Liver (tissue), 9 donors: Measurements from ENCODE around the gene CNTN5. TPM values are rescaled to one million over a fixed set of nuclear protein-coding genes. Genes with fewer than 3 reads are reported as not detected.

Experiments
- DNase-seq: peaks from one replicate; pipeline ENCODE4 v3.0.0-alpha.2; 2017; ENCODE audit warnings: low spot score
- H3K27ac ChIP-seq, 2 donors: one replicate each; pipeline ENCODE4 v1.7.0; 2013; ENCODE audit warnings: inconsistent platforms in 2 of 2, low read length in 2 of 2, control low read depth in 1 of 2, low read depth in 1 of 2, mild to moderate bottlenecking in 1 of 2
- H3K27me3 ChIP-seq, 4 donors: one replicate each; pipeline versions ENCODE4 v1.6.1 to v1.7.0; 2013; ENCODE audit warnings: low read length in 3 of 4, inconsistent platforms in 1 of 4, mild to moderate bottlenecking in 1 of 4, moderate library complexity in 1 of 4; ENCODE audit not compliant: control insufficient read depth in 4 of 4, insufficient read depth in 4 of 4
- H3K36me3 ChIP-seq, 4 donors: one replicate each; pipeline versions ENCODE4 v1.6.1 to v1.7.0; 2013; ENCODE audit warnings: low read length in 3 of 4, mild to moderate bottlenecking in 3 of 4, low read depth in 1 of 4, moderate library complexity in 1 of 4; ENCODE audit not compliant: control insufficient read depth in 4 of 4, insufficient read depth in 3 of 4
- H3K4me1 ChIP-seq, 4 donors: one replicate each; pipeline versions ENCODE4 v1.6.1 to v1.7.0; 2013; ENCODE audit warnings: low read length in 3 of 4, mild to moderate bottlenecking in 3 of 4, moderate library complexity in 1 of 4; ENCODE audit not compliant: control insufficient read depth in 4 of 4, insufficient read depth in 4 of 4
- H3K4me3 ChIP-seq, 3 donors: one replicate each; pipeline versions ENCODE4 v1.6.1 to v1.7.0; 2013; ENCODE audit warnings: low read length in 3 of 3, control low read depth in 1 of 3, low read depth in 1 of 3, mild to moderate bottlenecking in 1 of 3
- H3K9ac ChIP-seq, 2 donors: one replicate each; pipeline ENCODE4 v1.7.0; 2013; ENCODE audit warnings: low read length in 2 of 2, mild to moderate bottlenecking in 2 of 2, moderate library complexity in 2 of 2, control low read depth in 1 of 2, low read depth in 1 of 2
- H3K9me3 ChIP-seq, 4 donors: one replicate each; pipeline versions ENCODE4 v1.6.1 to v1.7.0; 2013; ENCODE audit warnings: low read length in 3 of 4; ENCODE audit not compliant: control insufficient read depth in 4 of 4
- CTCF ChIP-seq: fragments of 150-350 bp; IDR thresholded peaks from 2 replicates; pipeline ENCODE4 v1.5.1; 2017; ENCODE audit warnings: improper control_type of control experiment, low read depth, low read length; ENCODE audit not compliant: missing input control
- EGR1 ChIP-seq, 2 donors: IDR thresholded peaks; 2 replicates each; pipeline ENCODE4 v1.6.1; 2016 to 2018; ENCODE audit warnings: antibody characterized with exemption in 2 of 2, low read depth in 2 of 2
- FOXA1 ChIP-seq: IDR thresholded peaks from 2 replicates; pipeline ENCODE4 v1.6.1; 2016; ENCODE audit warnings: antibody characterized with exemption
- FOXA2 ChIP-seq: IDR thresholded peaks from 2 replicates; pipeline ENCODE4 v1.6.1; 2016; ENCODE audit warnings: antibody characterized with exemption
- GABPA ChIP-seq, 2 donors: IDR thresholded peaks in 1 of 2; conservative IDR thresholded peaks in 1 of 2; 2 replicates each; pipeline ENCODE4 v1.6.1; 2016; ENCODE audit warnings: antibody characterized with exemption in 2 of 2, mild to moderate bottlenecking in 1 of 2, moderate library complexity in 1 of 2
- HNF4G ChIP-seq: IDR thresholded peaks from 2 replicates; pipeline ENCODE4 v1.6.1; 2016; ENCODE audit warnings: antibody characterized with exemption
- JUND ChIP-seq, 2 donors: IDR thresholded peaks; 2 replicates each; pipeline ENCODE4 v1.6.1; 2016; ENCODE audit warnings: antibody characterized with exemption in 2 of 2
- MAX ChIP-seq: IDR thresholded peaks from 2 replicates; pipeline ENCODE4 v1.6.1; 2016; ENCODE audit warnings: antibody characterized with exemption
- NR2F2 ChIP-seq: IDR thresholded peaks from 2 replicates; pipeline ENCODE4 v1.6.1; 2016; ENCODE audit warnings: antibody characterized with exemption
- RAD21 ChIP-seq, 2 donors: IDR thresholded peaks; 2 replicates each; pipeline ENCODE4 v1.6.1; 2016; ENCODE audit warnings: antibody characterized with exemption in 2 of 2, mild to moderate bottlenecking in 2 of 2
- REST ChIP-seq: IDR thresholded peaks from 2 replicates; pipeline ENCODE4 v1.6.1; 2016; ENCODE audit warnings: antibody characterized with exemption, mild to moderate bottlenecking
- RXRA ChIP-seq, 2 donors: IDR thresholded peaks; 2 replicates each; pipeline ENCODE4 v1.6.1; 2017 to 2018; ENCODE audit warnings: antibody characterized with exemption in 2 of 2, mild to moderate bottlenecking in 1 of 2
- SP1 ChIP-seq: IDR thresholded peaks from 2 replicates; pipeline ENCODE4 v1.6.1; 2018; ENCODE audit warnings: antibody characterized with exemption, mild to moderate bottlenecking
- WGBS: extraction: QIAGEN DNeasy Blood & Tissue Kit; methylation state at CpG from one replicate; pipeline ENCODE4 v1.1.7; 2013; 5-methylcytosine and 5-hydroxymethylcytosine counted together
- polyA plus RNA-seq, 2 donors: library from polyadenylated mRNA; stranded (reverse) in 1 of 2; unstranded in 1 of 2; fragments of 200-250 nt in 1 of 2; fragments of >200 nt in 1 of 2; fragmentation: Nextera tagmentation in 1 of 2; extraction: Ambion mirVana in 1 of 2; gene quantifications; one replicate each; pipeline versions ENCODE4 v1.2.1 to v1.2.3, GENCODE V29; 2013 to 2015
- total RNA-seq, 2 donors: library from RNA; depleted of rRNA; stranded (reverse); fragments of >200 nt; gene quantifications; one replicate each; pipeline ENCODE4 v1.2.3, GENCODE V29; 2014
- donor health status: healthy.
- donor health status: healthy.
- donor health status: healthy.
- donor health status: healthy.
- donor health status: healthy.

CNTN5 gene
- total RNA-seq = under 1 TPM; 0.05 to 0.08 TPM
- under 1 TPM; 0.01 to 0.03 TPM for polyA plus RNA-seq

GRCh38 chr11:99020352-99021225, at the start of gene CNTN5:
CNTN5 (plus strand) TSS chr11:99020949.
- Histone ChIP-seq H3K4me3 (peak within 1 kb of the TSS in 1 of 3 donors; percentile 39), H3K4me1 (peaks cover 0 to 9% (median 5%) of the 10 kb centered on the region in 4 donors), H3K9ac (no peak within 1 kb of the TSS), H3K27ac (no peak within 1 kb of the TSS), H3K36me3 (no peaks in the 10 kb centered on the region), H3K9me3 (no peaks in the 10 kb centered on the region), H3K27me3 (peaks cover 0 to 14% (median 4%) of the 10 kb centered on the region in 4 donors)
- no peak for DNase-seq
- TF ChIP-seq RAD21 (IDR thresholded peaks at IDR 0.05) (peak; percentile 25 to 36), EGR1 (IDR thresholded peaks at IDR 0.05; ENCODE audit: low read depth in 2 of 2) (no peak)
- 3% methylated on average over 57 of the region's 57 CpGs for WGBS

GRCh38 chr11:98979205-98979604, 41.5 kb upstream of the CNTN5 start:
- no peak overlapping the region for H3K4me3 ChIP-seq
- TF ChIP-seq MAX = no peak
- TF ChIP-seq GABPA (IDR thresholded peaks at IDR 0.05 in 1 of 2, conservative IDR thresholded peaks at IDR 0.05 in 1 of 2) = no peak
- no peak for TF ChIP-seq SP1
- no peak for TF ChIP-seq HNF4G
- no peak for TF ChIP-seq NR2F2
- no peak for TF ChIP-seq RXRA (IDR thresholded peaks at IDR 0.05)
- TF ChIP-seq RAD21 (IDR thresholded peaks at IDR 0.05) = no peak
- TF ChIP-seq JUND (IDR thresholded peaks at IDR 0.05) = no peak
- H3K27ac ChIP-seq = no peak overlapping the region
- H3K36me3 ChIP-seq = no peaks in the 10 kb centered on the region
- no peaks in the 10 kb centered on the region for H3K27me3 ChIP-seq
- H3K9ac ChIP-seq = no peak overlapping the region
- WGBS = 47% methylated on average over 2 of the region's 2 CpGs
- H3K4me1 ChIP-seq = no peaks in the 10 kb centered on the region
- no peak for DNase-seq
- H3K9me3 ChIP-seq = no peaks in the 10 kb centered on the region

GRCh38 chr11:99015634-99016454, 4.9 kb upstream of the CNTN5 start:
- no peaks in the 10 kb centered on the region for H3K9me3 ChIP-seq
- no peak for DNase-seq
- no peak for TF ChIP-seq FOXA1
- TF ChIP-seq SP1 = no peak
- no peak for TF ChIP-seq JUND (IDR thresholded peaks at IDR 0.05)
- TF ChIP-seq HNF4G = no peak
- no peak for TF ChIP-seq NR2F2
- TF ChIP-seq RAD21 (IDR thresholded peaks at IDR 0.05) = peak; percentile 92 to 94
- TF ChIP-seq FOXA2 = no peak
- TF ChIP-seq CTCF = peak; percentile 83
- no peak for TF ChIP-seq REST
- peaks cover 0 to 9% (median 3%) of the 10 kb centered on the region in 4 donors for H3K27me3 ChIP-seq
- 13% methylated on average over 3 of the region's 3 CpGs for WGBS
- H3K27ac ChIP-seq = no peak overlapping the region
- H3K4me1 ChIP-seq = peaks cover 0 to 6% (median 5%) of the 10 kb centered on the region in 4 donors
- no peak overlapping the region for H3K9ac ChIP-seq
- no peaks in the 10 kb centered on the region for H3K36me3 ChIP-seq
- H3K4me3 ChIP-seq = no peak overlapping the region
